NCI-H460 (cell line): ENCODE results near the gene GRM7. TPM values are rescaled to one million over a fixed set of nuclear protein-coding genes. Genes with fewer than 3 reads are reported as not detected.

Source experiments
- DNase-seq: peaks from one replicate; pipeline ENCODE4 v3.0.0-alpha.2; 2016; ENCODE audit warnings: low read depth; ENCODE audit errors: extremely low read depth
- total RNA-seq: library from RNA; depleted of rRNA; stranded (reverse); fragments of >200 nt; shearing (Covaris generic); gene quantifications from 2 replicates; pipeline ENCODE4 v1.2.3, GENCODE V29; 2014

Gene GRM7
- total RNA-seq, 1 experiment from 2014 or later, result not detected

GRCh38 chr3:7546253-7546652 lies 685.3 kb downstream of the GRM7 start:
- no peak for DNase-seq

DNA sequence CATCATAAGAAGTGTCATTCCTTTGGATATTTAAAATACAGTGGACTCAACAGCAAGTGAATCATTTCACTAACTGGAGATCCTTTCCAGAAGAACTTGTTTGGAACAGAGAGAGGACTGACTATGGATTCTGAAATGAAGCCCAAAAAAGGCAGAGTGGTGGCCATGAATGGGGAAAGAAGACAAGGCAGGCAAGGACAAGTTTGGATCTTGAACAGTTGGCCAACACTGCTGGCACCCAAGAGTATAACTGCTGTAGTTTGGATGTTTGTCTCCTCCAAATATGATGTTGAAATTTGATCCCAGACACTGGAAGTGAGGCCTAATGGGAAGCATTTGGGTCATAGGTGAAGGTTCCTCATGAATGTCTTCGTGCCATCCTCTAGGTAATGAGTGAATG lies 686.9 kb downstream of the GRM7 start:
- DNase-seq, result no peak

DNA sequence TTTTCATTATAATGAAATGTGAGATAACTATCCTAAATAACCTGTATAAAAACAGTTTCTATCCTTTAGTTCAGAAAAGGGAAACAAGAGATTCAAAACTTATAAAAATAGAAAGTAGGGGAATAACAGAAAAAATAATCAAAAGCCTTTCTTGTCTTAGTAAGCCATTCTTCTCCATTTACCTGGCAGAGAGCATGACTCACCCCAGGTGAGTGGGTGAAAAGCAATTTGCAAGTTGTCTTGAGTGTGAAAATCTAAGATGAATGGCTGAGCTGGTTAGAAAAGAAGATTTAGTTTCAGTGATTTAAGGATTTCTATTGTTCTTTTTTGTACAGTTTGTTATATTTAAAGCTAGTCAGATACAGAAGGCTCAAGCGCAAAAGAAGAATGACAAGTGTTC lies 702.0 kb downstream of the GRM7 start:
- DNase-seq, result no peak

DNA sequence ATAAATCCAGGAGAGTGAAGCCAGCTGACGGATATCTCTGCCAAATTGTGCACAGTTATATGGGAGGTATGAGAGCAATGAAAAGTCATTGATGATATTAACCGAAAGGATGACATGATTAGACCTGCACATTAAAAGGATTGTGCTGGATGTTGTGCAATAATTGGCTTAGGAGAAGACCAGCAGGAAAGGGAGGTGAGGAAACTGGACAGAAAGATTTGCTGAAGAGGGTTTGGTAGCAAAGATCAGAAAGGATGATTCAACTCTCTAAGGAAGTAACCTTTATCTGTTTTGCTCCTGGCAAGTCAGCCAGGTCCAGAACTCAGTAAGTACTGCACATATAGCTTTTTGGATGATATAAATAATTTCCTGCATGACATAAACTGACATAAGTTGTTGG lies 704.7 kb downstream of the GRM7 start:
- no peak for DNase-seq

GRCh38 chr3:7567160-7567559 lies 706.2 kb downstream of the GRM7 start:
- DNase-seq, result no peak

GRCh38 chr3:7568526-7569184 lies 707.7 kb downstream of the GRM7 start:
- DNase-seq, result no peak

- DNase-seq, result no peak
Measured at GRCh38 chr3:7573330-7573729, 712.4 kb downstream of the GRM7 start.

DNA sequence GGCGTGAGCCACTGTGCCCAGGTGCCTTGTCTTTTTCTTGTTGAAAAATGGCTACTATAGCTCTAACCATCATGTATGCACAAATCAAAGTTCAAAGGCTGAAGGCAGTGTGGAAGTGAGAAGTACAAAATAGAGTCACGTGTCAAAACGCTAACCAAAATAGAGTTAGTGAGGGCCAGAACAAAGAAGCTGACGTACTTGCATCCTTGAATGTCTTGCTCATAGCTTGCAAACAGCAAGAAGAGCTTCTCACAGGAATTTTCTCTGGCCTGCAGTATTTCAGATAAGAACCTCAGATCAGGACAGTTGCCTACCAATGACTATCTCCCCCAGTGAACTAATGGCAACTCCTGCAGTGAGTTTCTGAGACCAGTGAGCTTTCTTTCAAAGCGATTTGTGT lies 713.5 kb downstream of the GRM7 start:
- no peak for DNase-seq

GRCh38 chr3:7576071-7576470 lies 715.2 kb downstream of the GRM7 start:
- DNase-seq, result no peak

DNA sequence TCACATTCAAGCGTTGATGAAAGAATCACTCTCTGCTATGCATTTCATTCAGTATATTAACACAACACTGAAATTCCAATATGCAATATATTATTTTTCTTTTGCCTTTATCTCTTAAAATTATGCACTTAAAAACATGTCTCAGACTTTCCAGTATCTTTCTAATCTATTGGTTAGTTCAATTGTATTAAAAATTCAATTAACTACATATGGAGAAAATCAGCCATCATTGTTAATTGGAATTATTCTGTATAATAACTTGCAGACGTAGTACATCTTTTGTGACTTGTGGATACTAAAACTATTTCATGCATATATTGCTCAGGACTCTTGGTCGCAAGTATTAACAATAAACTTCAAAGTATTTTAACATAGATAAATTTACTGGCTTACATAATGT lies 715.6 kb downstream of the GRM7 start:
- no peak for DNase-seq

DNA sequence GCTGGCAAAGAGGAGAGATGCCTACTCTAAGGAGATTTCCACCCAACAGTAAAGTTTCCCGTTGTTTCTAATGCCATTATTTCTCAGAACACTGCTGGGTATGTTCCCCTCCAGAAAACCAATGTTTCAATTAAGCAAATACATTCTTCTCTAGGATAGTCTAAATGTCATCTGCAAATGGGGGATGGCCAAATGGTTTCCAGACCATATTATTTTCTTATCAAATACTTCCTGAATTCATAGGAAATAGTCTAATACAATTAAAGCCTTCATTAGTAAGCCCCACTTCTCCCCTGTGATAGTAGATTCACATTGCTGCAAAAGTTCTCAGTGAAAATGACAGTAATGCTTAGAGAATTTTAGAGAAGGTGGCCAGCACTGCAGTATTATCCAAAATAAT lies 716.6 kb downstream of the GRM7 start:
- DNase-seq, result no peak

DNA sequence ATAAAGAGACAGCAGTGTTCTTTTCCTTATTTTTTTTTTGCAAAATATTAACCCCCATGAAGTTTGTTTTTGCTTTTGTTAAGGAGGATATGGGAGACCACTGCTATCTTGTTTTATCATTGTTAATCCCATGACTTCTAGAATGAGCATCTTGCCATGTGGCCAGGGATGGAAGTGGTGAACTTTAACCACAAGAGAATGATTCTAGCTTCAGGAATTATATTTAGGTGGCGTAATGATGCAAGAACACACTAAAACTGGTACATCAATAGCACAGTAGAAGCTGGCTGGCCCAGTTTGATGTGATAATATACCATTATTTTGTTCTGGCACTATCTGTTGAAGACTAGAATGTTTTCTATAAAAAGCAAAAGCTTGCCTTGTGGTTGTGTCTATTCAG lies 720.9 kb downstream of the GRM7 start:
- DNase-seq, result no peak

GRCh38 chr3:7585052-7585451 lies 724.1 kb downstream of the GRM7 start:
- no peak for DNase-seq

DNA sequence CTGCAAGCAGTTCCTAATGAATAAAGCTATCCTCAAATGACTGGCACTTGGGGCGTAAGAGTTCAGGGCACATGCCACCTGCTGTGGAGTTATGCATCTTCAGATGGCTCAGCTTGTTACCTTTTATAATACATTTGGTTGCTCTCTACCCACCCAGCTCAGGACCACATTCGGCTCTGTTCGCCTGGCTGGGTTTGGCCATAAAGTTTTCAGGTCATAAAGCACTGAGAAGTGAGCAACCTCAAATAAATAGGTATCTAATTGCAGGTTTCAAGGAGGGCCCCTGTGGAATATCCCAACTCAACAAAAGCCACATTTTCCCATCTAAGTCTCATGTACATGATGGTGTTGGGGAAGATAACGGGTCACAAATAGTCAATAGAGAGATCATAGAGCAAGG lies 727.3 kb downstream of the GRM7 start:
- no peak for DNase-seq

- DNase-seq, result no peak
Measured at GRCh38 chr3:7589526-7589925, 728.6 kb downstream of the GRM7 start.

DNA sequence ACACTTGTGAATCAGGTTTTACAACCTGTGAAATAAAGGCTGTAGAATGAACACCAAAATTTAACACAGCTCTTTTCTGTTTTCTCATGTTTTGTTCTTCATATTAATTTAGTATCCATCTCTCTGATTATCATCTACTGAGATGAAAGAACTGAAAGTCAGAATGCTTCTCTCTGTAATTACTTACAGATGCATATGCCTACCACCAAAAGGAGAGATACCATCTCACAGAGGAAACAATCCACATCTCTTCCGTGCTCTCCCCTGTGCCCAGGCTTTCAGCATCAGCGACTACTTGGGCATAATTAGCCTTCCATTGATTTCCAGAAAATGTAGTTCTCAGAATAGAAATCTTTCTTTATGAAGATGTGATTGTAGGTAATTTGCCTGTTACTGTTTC lies 741.4 kb downstream of the GRM7 start:
- no peak for DNase-seq

DNA sequence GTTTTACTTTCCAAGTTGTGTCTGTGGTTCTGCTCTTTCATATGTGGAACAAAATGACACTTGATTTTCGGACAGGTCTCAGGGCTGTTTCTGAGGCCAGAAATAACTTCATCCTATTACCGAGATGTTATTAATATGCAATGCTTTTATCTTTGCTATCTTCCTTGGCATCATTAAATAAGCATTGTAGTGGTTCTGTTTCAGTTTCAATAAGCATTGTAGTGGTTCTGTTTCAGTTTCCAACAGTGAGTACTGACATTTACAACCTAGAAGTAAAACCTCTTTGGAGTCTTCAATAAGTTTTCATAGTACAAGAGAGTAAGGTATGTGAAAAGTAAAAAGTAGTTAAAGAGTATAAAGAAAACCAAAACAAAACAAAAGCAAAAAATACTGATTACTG lies 746.2 kb downstream of the GRM7 start:
- no peak for DNase-seq

DNA sequence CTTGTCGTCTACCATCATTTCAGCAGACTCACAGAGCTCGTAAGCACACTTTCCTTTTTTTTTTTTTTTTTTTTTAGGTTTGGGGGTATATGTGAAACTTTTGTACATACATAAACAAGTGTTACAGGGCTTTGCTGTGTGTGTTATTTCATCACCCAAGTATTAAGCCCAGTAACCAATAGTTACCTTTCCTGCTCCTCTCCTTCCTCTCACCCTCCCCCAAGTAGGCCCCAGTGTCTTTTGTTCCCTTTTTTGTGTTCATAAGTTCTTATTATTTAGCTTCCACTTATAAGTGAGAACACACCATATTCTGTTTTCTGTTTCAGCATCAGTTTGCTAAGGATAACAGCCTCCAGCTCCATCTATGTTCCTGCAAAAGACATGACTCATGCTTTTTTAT lies 746.8 kb downstream of the GRM7 start:
- no peak for DNase-seq

GRCh38 chr3:7610634-7611033 lies 749.7 kb downstream of the GRM7 start:
- DNase-seq, result no peak

DNA sequence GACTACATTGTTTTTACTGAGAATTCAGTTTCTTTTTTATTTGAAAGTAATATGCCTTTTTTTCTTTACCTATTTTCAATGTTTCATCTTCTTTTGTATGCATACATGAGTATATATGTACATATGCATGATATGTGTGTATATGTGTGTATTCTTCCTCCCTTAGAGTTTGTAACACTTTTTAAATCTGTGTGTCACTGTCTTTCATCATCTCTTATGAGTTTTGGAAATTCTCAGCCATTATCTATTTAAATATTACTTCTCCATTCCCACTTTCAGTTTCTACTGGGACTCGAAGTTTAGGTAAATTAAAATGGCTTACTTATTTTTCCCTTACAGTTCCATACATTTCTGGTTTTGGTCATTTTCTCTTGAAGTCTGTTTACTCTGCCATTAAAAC lies 754.1 kb downstream of the GRM7 start:
- DNase-seq, result no peak

DNA sequence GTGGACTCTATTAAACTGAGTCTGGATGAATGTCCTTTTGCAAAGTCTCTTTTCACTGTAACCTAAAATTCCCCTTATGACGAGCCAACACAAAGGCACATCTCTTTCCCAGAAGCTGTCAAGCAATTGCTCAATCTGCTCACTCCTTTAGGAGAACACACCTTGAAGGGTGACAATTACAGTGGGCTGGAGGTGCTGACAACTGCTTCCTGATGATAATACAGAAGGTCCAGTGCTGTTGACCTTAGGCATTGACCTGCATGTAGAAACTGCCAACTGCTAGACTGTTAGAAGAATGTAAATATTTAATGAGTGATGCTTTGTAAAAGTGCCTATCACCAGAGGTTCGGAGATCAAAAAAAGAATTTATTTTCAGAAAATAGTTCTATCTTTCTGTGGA lies 757.7 kb downstream of the GRM7 start:
- DNase-seq, result no peak

DNA sequence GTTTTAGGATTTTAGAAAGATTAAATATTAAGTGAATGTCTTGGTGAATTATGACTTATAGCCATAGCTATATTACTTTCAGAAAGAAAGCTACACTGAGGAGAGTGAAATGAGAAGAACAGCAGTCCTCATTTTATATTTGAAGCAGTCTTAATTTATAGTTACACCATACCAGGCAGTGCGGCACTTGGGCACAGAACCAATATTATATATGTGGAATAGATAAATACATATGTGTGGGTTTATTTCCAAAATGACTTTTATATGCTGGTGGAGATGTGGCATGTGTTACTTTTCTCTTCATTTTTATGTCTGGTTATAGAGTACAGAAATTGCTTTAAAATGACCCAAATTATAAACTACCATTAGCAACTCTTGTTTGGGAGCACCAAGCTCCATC lies 759.5 kb downstream of the GRM7 start:
- DNase-seq, result no peak

DNA sequence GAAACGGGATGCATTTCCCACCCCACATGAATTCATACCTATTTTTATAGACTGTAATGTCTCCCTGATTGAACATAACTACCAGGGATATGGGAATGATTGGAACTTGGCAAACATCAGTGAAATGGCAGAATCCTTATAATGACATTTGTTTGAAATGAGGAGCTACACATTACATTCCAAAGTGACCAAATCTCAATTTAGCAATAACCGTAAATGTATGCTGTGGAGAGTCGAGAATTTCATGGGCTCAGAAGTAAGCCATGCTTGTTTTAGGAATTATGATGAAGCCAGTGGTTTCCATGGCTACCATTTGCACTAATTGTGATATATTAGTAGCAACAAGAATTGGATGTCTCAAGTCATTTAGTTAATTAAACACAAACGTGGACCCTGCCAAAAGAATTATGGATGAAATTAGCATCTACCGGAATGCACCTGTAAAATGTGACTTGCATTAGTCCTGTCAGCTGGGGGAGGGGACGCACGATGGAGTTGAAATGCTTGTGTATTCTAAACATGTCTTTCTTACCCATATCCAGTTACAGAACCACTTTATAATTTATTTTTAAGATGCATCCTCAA lies 760.2 kb downstream of the GRM7 start:
- DNase-seq, result no peak
